GF-D8 (cell line): Measurements from ENCODE around the gene PAQR4.
A peak's percentile ranks its signal among the peaks of the same experiment; 100 is the strongest.

Source experiments
- DNase-seq: peaks from one replicate; lab custom pipeline; 2025; lab: John Stamatoyannopoulos, UW

PAQR4 gene

GRCh38 chr16:2946649-2947048 is 22.5 kb upstream of the PAQR4 start:
- no peak for DNase-seq

GRCh38 chr16:2948807-2949704 is 20.1 kb upstream of the PAQR4 start:
- DNase-seq: no peak

- DNase-seq: no peak
These were observed 19.3 kb upstream of the PAQR4 start for GRCh38 chr16:2949705-2950352.

GRCh38 chr16:2950353-2950724 is 18.8 kb upstream of the PAQR4 start:
- no peak for DNase-seq

- no peak for DNase-seq
These were observed 18.4 kb upstream of the PAQR4 start for GRCh38 chr16:2950773-2951172.

DNA sequence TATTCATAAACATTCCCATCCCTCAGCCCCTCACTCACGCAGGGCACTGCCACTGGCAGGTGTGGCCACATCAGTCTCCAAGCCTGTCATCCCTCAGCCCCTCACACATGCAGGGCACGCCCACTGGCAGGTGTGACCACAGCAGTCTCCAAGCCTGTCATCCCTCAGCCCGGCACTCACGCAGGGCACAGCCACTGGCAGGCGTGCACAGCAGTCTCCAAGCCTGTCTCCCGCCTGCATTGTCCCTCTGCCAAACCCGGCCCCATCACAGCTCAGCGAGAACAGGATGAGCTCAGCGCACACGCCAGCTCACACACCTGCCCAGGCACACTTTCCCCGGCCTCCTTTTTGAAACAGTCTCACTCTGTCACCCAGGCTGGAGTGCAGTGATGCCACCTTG is 16.5 kb upstream of the PAQR4 start:
- no peak for DNase-seq

GRCh38 chr16:2953706-2954627 is 15.2 kb upstream of the PAQR4 start:
- no peak for DNase-seq

- no peak for DNase-seq
These were observed 14.3 kb upstream of the PAQR4 start for GRCh38 chr16:2954656-2955381.

- DNase-seq: no peak
These were observed 13.7 kb upstream of the PAQR4 start for GRCh38 chr16:2955438-2955778.

DNA sequence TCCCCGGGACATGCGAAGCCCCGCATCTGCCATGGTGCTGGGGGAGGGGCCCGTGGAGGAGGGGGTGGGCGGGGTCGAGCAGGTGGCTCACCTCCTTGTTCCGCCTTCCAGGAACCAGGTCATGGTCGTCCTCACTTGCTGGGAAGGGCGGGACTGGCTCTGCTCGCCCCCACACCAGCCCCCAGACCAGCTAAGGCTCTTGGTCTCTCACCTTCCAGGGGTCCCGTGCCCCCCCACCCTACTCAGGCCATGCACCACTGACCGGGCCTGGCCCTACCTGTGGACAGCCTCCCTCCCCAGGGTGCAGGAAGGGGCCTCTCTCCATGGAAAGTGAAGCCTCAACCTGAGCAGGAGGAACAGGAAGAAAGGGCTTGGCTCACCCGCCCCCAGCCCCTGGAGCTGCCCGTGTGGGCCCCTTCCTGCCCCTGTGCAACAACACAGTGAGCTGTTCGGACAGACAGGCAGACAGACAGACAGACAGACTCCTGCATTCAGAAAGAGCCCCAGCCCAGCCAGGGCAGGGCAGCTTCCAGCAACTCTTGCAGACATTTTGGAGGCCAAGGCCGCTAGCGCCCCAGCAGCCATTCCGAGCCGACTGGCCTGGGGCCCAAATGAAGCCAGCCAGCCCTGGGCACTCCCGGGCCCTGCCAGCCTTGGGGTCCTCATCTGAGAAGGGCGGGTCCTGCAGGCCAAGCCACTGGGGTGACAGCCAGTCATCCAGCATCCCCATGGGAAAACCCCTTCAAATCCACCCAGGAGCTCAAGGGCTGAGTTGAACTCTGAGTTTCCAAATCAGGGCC is 13.2 kb upstream of the PAQR4 start:
- no peak for DNase-seq

GRCh38 chr16:2956579-2956956 is 12.6 kb upstream of the PAQR4 start:
- no peak for DNase-seq

- DNase-seq: no peak
These were observed 9.9 kb upstream of the PAQR4 start for GRCh38 chr16:2959206-2959605.

DNA sequence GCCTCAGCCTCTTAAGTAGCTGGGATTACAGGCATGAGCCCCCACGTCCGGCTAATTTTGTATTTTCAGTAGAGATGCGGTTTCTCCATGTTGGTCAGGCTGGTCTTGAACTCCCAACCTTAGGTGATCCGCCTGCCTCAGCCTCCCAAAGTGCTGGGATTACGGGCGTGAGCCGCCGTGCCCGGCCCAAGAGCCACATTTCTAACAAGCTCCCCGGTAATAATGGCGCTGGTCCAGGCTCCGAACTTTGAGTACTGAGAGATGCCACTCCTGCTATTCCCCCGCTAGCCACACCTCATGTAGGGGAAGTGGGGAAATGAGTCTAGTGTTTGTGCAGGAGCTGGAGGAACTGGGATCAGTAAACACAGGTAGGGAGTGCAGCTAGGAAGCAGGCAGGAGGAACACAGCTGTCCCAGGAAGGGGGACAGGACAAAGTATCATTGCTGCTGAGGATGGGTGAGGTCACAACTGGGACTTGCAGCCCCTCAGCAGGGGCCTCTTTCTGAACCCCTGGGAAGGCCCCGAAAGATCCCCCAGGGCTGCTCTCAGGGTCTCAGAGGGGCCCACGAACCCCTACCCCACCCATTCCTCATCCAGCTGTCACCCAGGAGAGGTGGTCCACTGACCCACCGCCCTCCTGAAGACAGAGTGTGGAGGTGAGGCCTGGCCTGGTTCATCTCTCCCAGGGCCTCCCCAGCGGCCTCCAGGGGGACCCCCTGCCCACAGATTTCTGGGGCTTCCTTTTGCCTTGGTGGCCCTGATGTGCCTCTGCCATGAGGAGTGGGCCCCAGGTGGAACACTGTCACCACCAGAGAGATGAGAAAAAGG is 8.8 kb upstream of the PAQR4 start:
- DNase-seq: no peak

DNA sequence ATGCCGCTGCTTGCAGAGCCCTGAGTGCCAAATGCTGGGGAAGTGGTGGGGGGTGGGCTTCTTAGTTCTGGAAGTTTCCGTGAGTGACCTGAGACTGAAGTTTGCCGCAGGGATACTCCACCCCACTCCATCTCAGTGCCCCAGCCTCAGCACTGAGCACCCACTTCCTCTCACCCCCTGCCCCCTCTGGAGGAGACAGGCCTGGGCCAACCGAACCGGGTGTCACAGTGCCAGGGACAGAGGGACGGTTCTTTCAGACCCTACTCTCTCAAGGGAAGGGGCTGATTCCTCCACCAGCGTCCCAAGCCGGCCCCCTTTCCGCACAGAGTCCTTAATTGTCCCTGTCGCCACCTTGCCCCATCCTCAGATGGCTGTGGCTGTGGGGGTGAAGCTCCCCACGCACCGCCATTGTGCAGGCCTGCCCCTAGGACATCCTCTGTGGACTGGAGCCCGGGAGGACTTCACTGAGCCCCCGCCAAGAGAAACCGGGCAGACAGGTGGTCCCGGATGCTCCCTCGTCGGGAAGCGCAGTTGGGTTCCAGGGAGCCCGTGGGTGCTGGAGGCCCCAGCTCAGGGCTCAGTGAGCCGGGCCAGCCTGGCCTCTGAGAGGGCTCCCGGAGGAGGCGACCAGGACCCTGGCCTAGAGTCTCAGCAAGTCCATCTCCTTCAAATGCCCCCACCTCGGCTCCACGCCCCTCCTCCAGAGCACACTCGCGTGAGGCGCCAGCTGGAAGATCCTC is 6.6 kb upstream of the PAQR4 start:
- DNase-seq: no peak

DNA sequence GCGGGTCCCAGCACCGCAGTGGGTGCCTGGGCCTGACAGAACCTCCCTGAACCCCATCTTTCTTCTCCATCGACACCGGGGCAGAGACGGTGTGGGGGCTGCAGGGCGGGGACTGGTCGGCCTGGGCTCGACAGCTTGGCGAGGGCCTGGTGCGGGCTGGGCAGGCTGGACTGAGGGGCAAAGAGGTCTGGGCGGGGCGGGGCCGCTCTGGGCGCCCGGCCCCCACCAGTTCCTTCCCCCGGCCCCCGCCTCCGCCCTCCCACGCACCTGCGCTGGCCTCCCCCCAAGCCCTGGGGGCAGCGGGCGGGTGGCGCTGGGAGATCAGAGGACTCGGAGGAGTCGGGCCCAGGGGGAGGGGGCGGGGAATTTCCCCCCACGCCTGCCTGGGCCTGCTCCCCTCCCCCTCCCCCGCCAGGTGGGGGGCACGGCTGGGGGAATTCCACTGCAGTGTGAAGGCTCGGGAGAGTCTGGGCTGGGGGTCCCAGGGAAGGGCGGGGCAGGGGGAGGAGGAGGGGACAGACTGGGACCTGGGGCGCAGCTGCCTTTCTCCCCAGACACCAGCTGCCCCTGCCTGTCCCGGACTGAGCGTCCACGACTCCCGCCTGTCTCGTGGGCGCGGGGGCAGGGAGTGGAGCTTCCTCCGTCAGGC is 6.0 kb upstream of the PAQR4 start:
- no peak for DNase-seq

DNA sequence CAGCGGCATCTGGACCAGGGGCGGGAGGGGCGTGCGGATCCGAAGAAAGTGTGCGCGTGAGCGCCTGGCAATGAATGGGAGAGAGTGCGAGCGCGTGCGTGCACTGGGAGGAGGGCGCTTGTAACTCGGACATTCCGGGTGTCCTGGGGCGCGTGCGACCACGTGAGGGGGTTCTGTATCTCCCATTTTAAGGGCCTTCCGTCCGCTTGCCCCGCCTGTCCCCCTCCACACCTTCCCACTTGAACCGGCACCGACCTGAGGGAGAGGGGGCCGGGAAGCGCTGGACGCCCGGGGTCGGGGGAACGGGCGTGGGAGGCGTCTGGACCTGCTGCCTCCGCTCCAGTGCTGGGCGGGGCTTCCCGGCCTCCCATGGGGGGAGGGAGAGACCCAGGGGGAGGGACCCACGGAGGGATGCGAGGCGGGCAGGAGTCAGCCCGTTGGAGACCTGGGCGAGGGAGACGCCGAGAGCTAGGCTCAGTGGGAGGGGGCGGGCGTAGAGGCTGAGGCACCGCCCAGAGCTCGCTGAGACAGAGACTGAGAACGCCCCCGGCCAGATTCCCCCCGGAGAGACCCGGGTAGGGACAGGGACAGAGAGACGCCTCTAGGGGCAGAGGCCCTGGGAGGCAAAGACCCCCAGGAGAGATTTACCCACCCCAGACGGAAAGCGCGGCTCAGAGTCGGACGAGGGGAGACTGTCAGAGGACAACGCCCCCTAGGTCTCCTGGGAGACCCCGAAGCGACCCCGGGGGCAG is 5.2 kb upstream of the PAQR4 start, which contains the start of gene KREMEN2:
Gene KREMEN2, plus strand, starts transcription at position 553 of the 752 bp plus-strand sequence. CDS start 246 bp downstream, outside the sequence.
- DNase-seq: peak; percentile 7

GRCh38 chr16:2964475-2965336 is 4.4 kb upstream of the PAQR4 start:
- peak; percentile 47 for DNase-seq
